ENCODE results near the gene ZNF618. TPM values are rescaled to one million over a fixed set of nuclear protein-coding genes. Genes with fewer than 3 reads are reported as not detected.

Gene ZNF618
- under 1 TPM; 0.22 to 0.27 TPM for total RNA-seq

DNA sequence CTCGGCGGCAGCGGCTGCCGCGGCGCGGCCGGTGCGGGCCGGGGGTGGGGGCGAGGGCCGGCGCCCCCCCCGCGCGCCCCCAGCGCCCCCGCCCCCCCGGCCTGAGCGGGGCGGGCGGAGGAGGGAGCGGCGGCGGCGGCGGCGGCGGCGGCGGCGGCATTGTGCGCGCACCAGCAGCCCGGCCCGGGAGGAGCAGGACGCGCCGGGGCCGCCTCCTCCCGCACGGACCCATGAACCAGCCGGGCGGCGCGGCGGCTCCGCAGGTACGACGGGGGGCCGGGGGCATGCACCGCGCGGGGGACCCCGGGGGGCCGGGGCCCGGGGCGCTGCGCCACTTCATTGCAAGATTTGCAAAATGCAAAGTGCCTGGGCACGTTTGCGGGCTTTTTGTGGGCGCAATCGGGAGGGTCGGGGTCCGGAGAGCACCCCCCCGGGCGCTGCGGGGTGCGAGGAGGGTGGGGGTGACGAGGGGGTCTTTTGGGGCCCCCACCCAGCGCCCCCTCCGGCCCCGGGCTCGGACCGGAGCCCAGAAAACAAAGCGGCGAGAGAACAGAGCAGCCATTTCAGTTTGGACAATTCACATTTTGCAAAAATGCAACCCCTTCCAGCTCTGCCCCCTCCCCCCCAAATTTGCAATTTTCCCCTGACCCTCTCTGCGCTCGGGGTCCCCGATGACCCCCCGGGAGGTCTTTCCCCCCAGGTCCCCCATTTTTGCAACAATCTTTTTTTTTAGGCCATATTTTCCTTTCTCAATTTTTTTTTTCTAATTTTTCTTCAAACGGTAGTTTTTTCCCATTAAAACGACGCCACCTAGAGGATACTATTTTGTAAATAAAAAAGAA is at the start of gene ZNF618:
TSS of gene ZNF618 (plus strand) at position 159 of the 842 bp plus-strand sequence. CDS start at position 231, 72 bp downstream.
- DNase-seq, result peak; percentile 29
- no peak within 1 kb of the TSS for H3K27ac Mint-ChIP-seq

GRCh38 chr9:113828221-113828620 is 47.9 kb upstream of the ZNF618 start:
- Mint-ChIP-seq H3K27ac (no peak overlapping the region), H3K27me3 (peaks cover 9% of the 10 kb centered on the region), H3K4me1 (ENCODE audit: low read depth) (peaks cover 2% of the 10 kb centered on the region), H3K4me3 (no peak overlapping the region), H3K36me3 (ENCODE audit: low read depth) (no peaks in the 10 kb centered on the region), H3K9me3 (peaks cover 7% of the 10 kb centered on the region)
- POLR2A ChIA-PET, result no interaction called here
- ATAC-seq, result no peak
- CTCF ChIA-PET, result no interaction called here
- no peak for DNase-seq
- TF ChIP-seq, protein P1, sequence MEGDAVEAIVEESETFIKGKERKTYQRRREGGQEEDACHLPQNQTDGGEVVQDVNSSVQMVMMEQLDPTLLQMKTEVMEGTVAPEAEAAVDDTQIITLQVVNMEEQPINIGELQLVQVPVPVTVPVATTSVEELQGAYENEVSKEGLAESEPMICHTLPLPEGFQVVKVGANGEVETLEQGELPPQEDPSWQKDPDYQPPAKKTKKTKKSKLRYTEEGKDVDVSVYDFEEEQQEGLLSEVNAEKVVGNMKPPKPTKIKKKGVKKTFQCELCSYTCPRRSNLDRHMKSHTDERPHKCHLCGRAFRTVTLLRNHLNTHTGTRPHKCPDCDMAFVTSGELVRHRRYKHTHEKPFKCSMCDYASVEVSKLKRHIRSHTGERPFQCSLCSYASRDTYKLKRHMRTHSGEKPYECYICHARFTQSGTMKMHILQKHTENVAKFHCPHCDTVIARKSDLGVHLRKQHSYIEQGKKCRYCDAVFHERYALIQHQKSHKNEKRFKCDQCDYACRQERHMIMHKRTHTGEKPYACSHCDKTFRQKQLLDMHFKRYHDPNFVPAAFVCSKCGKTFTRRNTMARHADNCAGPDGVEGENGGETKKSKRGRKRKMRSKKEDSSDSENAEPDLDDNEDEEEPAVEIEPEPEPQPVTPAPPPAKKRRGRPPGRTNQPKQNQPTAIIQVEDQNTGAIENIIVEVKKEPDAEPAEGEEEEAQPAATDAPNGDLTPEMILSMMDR (IDR thresholded peaks at IDR 0.05), result no peak
- intact Hi-C loops (cut with micrococcal nuclease), result no loop called here

More for the DNA sequence above, at the start of gene ZNF618:
- peaks cover 11% of the 10 kb centered on the region for H3K27me3 Mint-ChIP-seq
- ATAC-seq, result peak; percentile 66
- POLR2A ChIA-PET, result no interaction called here
- CTCF ChIA-PET, result interaction anchor here (0.7 to 1.7 kb wide), 8 partner anchors 9 to 90 kb away, joined by 3 to 15 read pairs (median 4); no protein-coding TSS in a partner anchor
- H3K4me3 Mint-ChIP-seq, result peak within 1 kb of the TSS; percentile 83
- TF ChIP-seq, protein P1 (IDR thresholded peaks at IDR 0.05), result peak; percentile 57
- H3K4me1 Mint-ChIP-seq (ENCODE audit: low read depth), result peaks cover 4% of the 10 kb centered on the region
- intact Hi-C loops (cut with micrococcal nuclease), result loop anchor here (5.0 kb wide), 1 partner anchor 69 kb away; no protein-coding TSS in a partner anchor
- H3K9me3 Mint-ChIP-seq, result no peaks in the 10 kb centered on the region
- H3K36me3 Mint-ChIP-seq (ENCODE audit: low read depth), result no peaks in the 10 kb centered on the region

- H3K4me3 Mint-ChIP-seq, result no peak overlapping the region
- no peaks in the 10 kb centered on the region for H3K36me3 Mint-ChIP-seq (ENCODE audit: low read depth)
- intact Hi-C loops (cut with micrococcal nuclease), result no loop called here
- TF ChIP-seq, protein P1 (IDR thresholded peaks at IDR 0.05), result no peak
- H3K9me3 Mint-ChIP-seq, result peaks cover 8% of the 10 kb centered on the region
- ChIA-PET POLR2A (no interaction called here), CTCF (interaction anchor here (2.5 kb wide), 1 partner anchor 30 kb away, joined by 8 read pairs; no protein-coding TSS in a partner anchor)
- H3K27me3 Mint-ChIP-seq, result peaks cover 9% of the 10 kb centered on the region
- ATAC-seq, result no peak
- no peak overlapping the region for H3K27ac Mint-ChIP-seq
- no peaks in the 10 kb centered on the region for H3K4me1 Mint-ChIP-seq (ENCODE audit: low read depth)
- no peak for DNase-seq
Observed at GRCh38 chr9:113837334-113837733, 38.8 kb upstream of the ZNF618 start.

GRCh38 chr9:113842086-113842485 is 34.0 kb upstream of the ZNF618 start:
- H3K4me3 Mint-ChIP-seq, result no peak overlapping the region

More at GRCh38 chr9:113842086-113842485, 34.0 kb upstream of the ZNF618 start:
- Mint-ChIP-seq H3K4me1 (ENCODE audit: low read depth) (no peaks in the 10 kb centered on the region), H3K27me3 (peaks cover 1% of the 10 kb centered on the region), H3K36me3 (ENCODE audit: low read depth) (no peaks in the 10 kb centered on the region), H3K27ac (no peak overlapping the region), H3K9me3 (peaks cover 6% of the 10 kb centered on the region)
- TF ChIP-seq, protein P1 (IDR thresholded peaks at IDR 0.05), result no peak
- intact Hi-C loops (cut with micrococcal nuclease), result no loop called here
- ChIA-PET POLR2A (no interaction called here), CTCF (interaction anchor here (0.7 to 1.0 kb wide), 3 partner anchors 11 to 33 kb away, joined by 3 read pairs; no protein-coding TSS in a partner anchor)
- DNase-seq (no peak), ATAC-seq (no peak)
